Activated CD4-positive, CD25-positive, alpha-beta regulatory T cell treated with anti-CD3 and anti-CD28 coated beads, Interleukin-2, amount 50 U/mL, for 72 hours (primary cell): ENCODE data around the gene SSU72.

Experiments used
- DNase-seq: peaks from one replicate; pipeline ENCODE4 v3.0.0; 2021

The SSU72 gene

DNA sequence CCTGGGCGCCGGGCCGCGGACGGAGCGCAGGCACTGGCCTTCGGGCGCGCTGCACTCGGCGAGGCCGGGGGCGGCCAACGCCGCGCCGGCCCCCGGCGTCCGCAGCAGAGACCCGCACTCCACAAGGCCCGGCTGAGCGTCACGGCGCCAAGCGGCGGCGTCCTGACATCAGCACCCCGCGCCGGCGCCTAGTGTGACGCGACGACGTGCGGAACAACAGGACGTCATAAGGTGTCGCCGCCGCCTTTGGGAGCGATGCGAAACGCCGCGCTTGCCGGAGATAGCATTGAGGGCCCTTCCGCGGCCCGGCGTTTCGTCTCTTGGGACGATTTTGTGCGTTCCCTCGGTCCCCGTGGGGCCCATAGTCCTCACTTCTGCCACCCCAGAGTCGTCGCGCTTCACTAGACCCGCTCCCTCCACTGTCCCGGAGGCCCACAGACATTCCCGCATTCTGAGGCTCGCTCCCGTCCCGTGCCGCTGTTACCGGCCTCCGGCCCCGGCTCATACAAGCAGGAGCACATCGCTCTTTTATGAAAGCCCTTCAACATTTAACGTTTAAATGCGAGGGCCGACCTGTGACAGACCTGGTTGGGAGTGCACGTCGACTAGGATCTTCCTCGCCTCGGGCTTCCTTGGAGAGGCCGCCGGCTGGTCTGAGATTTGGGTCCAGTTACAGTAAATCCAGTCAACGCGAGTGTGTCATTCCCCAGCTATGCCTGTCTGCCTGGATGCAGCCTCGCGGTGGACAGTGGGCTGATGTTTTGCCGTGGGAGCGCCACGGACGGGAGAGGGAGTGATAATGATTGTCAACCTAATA lies at the start of gene SSU72:
Gene SSU72, minus strand, starts transcription at position 143 of the 817 bp plus-strand sequence. CDS start 306 bp downstream, outside the sequence.
- DNase-seq: peak; percentile 92

DNA sequence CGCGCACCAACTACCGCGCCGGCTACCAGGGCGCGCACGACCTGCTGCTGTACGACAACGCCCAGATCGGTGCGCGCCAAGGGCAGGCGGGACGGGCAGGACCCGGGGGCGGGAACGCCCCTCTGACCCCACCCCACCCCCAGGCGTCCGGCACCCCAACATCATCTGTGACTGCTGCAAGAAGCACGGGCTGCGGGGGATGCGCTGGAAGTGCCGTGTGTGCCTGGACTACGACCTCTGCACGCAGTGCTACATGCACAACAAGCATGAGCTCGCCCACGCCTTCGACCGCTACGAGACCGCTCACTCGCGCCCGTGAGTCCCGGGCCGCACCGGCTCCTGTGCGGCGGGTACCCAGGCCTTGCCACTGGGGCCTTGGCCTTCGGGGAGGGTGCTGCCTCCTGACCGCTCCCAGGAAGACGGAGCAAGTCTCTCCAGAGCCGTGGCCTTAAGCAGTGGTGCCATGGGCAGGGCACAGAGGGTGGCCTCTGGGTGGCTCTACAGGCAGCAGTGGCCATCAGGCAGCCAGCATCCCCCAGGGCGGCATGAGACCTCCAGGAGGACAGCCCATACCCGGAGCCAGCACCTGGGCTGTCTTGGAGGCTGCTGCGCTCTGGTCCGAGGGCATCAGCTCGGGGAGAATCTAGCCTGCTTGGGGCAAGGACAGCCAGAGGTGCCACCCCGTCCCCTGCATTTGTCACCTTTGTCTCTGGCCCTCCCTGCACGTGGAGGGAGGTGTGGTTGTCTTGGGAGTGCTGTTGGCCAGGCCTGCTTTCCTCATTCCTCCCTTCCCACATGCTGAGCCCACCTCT lies 49.2 kb upstream of the SSU72 start:
- no peak for DNase-seq

DNA sequence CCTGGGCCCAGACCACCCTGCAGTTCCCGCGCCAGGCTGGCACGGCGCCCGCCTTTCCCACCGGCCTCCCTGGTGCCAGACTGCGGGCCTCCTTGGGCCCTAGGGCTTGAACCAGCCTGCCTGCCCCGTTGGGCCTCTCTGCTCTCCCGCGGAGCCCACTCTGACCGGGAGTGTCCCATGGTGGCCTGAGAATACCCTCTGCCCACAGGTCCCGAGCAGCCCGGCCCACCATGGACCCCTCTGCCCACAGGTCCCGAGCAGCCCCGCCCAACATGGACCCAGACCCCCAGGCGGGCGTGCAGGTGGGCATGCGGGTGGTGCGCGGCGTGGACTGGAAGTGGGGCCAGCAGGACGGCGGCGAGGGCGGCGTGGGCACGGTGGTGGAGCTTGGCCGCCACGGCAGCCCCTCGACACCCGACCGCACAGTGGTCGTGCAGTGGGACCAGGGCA lies 48.5 kb upstream of the SSU72 start:
- no peak for DNase-seq

DNA sequence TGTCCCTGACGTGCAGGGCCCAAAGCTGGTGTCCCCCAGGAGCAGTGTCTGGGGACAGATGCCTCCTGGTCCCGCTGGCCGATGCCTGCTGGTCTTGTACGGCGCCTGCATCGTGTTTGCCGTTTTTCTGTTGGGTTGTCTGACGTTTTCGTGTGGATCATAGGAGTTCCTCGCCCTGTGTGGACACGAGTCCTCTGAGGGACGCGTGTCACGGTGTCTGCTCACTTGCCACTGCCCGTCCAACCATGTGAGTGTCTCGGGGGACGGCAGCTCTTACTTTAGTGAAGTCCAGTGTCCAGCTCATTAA lies 48.1 kb upstream of the SSU72 start:
- no peak for DNase-seq

DNA sequence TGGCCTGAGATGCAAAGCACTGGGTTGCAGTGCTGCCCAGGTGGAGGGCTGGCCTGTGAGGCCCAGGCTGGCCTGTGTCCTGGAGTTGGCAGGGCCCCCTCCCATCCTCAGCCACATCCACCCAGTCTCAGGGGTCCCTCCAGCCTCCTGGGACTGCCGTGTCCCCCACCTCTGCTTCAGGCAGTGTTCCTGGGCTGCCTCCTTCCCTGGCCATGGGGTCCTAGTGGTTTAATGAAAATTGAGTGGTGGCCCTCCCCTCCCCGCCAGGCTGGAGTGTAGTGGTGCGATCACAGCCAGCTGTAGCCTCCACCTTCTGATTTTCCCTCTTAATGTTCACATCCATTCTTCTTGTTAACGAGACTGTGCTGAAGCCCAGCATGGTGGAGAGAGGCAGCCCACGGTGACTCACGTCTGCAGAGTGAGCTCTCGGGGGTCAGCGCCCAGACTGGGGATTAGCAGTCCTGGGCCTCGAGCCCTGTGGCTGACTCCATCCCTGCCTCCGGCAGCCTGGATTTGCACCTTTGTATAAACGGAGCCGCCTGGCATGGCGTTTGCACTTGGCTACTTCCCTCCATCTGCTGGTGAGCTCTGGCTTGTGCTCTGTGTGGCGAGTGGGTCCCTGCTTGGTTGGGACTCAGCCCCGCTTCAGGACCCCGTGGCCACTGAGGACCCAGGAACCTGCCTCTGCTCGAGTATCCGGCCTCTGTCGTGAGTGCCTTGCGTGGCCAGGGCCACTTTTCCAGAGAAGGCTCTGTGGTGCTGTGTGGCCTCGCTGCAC lies 47.5 kb upstream of the SSU72 start:
- DNase-seq: no peak

DNA sequence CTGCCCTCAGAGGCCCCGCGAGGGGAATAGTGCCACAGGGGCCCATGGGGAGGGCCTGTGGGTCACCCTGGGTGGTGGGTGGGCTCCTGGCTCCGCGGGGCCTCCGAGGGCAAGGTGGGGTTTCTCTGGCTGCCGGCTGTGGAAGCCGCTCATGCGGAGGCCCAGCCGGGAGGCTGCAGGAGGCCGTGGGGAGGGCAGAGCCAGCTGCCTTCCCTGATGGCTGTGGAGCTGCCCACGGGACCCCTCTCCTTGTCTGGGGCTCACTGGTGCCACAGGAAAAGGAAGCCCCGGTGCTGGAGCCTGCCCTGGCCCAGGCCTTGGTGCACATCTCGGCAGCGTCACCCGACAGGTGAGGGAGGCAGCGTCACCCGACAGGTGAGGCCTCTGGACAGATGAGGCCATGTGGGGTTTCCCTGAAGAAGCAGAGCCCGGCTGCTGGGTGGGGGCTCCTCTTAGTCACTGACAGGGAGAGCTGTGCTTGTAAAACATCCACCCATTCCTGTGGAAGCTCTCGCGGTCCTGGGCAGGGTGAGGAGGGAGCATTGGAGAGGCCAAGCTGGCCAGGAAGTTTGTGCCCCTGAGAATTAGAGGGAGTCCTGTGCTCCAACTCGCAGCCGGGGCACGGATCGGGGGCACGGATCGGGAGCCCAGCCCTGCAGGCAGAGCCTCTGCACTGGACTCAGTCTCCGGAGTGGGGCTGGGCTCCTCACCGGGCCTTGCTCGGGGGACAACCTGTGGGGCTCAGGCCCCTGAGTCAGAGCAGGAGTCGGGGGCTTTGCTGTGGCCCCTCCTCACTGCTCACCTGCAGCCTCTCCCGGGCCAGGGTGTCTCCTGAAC lies 46.7 kb upstream of the SSU72 start:
- DNase-seq: no peak

DNA sequence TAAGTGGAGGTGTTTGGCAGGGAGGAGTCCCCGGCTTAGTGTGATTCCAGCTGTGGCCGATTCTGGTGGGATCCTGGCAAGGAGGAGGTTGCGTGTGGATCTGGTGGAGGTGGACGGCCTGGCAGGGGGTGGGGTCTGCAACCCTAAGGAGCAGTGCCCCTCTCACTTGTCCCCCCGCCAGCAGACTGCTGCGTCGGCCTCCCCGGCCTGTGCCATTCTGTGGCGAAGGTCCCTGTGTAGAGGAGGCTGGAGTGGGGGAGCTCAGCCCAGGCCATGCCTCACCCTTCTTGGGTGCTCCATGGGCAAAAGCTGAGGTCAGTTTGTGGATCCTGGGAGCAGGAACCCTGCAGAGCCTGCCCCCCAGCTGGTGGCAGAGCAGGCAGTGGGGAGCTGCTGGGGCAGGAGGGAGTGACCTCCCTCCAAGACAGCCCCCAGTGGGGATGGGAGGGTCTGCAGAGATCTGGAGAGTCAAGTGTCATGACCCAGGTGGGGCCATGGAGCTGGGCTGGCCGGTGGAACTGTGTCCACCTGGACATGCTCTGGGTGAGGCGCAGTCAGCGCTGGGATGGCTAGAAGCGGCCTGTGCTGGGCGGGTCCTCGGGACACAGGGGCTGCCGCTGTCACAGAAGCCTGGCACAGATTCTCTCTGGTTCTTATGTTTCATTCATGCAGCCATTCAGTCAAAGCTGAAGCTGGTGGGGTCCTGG lies 45.9 kb upstream of the SSU72 start:
- no peak for DNase-seq

DNA sequence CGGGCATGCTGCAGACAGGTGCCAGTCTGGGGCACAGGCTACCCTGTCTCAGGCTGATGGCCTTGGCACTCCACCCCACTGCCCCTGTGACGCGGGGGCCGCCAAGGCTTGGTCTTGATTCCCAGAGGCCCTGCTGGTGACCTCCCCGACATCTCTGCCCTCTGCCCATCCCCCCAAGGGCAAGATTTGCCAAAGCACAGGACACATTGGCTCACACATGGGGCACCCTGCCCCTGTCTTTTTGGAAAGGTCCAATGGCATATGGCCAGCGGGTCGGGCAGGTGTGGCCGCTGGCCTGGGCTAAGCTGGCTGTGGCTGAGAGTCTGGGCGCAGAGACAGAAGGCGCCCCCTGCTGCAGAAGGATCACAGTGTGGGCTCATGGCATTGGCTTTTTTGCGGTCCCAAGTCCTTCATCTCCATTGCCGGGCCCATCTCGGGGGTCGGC lies 45.3 kb upstream of the SSU72 start:
- DNase-seq: no peak

DNA sequence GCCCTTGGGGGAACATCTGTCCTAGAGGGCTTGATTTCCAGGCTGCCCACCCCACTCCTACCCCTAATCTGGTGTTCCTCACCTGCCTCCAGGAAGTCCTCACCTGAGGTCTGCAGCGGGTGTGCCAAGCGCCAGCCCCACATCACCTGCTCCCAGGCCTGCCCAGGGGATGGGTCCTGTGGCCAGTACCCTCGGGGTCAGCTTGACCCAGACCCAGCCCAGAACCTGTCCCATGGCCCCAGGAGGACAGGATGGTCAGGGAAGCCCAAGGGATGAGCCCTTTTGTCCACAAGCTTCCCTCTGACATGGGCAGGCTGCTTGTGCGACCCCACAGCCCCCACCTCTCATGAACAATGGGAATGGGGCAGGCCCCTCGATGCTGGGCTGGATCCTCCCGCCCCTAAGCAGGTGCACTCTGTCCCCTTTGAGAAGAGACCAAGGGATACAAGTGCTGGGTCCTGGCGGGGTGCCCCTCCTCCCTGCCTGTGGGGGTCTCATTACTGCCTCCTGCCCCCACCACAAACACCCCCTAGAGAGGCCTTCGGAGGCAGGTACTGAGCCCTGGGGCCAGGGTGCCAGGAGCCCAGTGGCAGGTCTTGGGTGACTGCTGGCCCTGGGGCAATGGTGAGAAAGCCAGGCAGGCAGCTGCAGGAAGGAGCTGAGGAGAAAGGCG lies 43.9 kb upstream of the SSU72 start:
- DNase-seq: no peak

DNA sequence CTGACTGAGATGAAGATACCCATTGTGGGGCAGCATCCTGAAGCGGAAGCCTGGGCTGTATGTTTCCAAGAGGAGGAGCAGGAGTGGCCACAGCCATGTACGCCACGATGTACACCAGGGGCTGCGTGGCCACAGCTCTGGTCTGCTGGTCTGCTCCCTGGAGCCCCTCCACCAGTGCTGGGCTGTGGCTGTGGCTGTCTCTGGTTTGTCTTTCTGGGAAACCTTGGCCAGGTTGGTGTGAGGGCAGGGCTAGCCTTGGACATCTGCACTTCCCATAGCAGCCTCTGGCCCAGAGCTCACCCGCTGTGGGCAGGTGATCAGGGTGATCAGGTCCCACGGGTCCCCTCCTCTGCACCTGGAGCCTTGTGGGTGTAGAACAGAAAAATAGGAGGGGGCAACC lies 43.3 kb upstream of the SSU72 start:
- DNase-seq: no peak

DNA sequence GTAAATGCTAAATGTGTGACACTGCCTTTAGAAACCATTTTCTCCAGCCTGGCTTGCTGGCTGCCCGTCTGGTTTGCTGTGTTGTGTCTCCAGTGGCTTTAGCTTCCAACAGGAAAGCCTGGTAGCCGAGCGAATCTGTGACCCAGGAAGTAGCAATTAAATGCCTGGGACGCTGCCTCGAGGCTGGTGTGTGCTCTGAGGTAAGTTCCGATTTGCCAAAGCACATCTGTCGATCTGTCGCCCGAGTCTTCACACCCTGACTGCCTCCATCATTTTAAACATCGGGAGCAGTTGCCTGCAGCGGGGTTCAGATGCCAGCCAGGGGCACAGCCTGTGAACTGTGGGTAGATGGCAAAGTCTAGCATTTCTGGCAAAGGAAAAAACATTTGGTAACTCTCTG lies 42.9 kb upstream of the SSU72 start:
- DNase-seq: peak; percentile 27

DNA sequence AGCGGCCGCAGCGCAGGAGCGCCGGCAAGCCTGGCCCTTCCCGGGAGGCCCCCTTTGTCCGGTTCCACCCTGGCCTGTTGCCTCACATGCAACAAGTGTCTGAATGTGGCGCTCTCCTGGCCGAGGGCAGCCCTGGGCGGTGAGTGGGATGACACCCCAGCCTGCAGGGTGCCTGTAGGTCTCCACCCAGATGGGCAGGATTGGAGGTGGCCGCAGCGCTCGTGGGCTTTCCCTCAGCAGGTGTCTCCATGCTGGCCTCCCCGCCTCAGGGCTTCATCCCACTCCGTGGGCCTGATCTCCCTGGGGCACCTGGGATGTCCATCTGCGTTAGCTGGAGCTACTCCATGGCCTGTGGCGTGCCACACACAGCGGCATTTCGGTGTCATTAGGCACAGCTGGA lies 42.2 kb upstream of the SSU72 start:
- DNase-seq: peak; percentile 30

DNA sequence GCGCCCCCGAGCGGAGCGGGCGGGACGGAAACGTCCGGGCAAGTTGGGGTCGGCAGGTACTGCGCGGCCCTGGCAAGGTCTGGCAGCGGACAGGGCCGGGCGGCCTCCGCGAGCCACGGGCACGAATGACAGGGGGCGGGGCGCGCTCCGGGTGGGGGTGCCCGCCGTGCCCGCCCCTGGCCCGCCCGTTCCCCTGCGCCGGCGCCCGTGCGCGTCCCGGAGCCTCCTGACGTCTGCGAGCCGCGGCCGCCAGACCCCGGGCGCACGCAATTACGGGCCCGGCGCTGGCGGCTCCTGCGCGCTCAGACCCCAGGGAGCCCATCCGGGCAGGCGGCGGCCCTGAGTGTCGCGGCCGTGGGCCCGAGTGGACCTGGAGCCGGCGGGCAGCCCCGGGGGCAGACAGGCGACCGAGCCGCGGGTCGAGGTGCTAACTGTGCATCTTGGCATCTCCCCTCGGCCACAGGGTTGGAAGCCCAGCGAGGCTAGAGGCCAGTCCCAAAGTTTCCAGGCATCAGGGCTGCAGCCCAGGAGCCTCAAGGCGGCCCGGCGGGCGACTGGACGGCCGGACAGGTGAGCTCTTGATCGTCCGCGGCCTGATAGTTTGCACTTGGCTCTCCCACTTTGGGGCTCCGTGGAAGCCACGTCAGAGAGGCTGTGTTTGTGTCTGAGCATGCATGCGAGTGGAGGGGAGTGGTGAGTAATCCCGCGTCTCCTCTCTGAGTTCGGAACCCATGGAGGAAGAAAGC lies 41.6 kb upstream of the SSU72 start:
- DNase-seq: peak; percentile 55

DNA sequence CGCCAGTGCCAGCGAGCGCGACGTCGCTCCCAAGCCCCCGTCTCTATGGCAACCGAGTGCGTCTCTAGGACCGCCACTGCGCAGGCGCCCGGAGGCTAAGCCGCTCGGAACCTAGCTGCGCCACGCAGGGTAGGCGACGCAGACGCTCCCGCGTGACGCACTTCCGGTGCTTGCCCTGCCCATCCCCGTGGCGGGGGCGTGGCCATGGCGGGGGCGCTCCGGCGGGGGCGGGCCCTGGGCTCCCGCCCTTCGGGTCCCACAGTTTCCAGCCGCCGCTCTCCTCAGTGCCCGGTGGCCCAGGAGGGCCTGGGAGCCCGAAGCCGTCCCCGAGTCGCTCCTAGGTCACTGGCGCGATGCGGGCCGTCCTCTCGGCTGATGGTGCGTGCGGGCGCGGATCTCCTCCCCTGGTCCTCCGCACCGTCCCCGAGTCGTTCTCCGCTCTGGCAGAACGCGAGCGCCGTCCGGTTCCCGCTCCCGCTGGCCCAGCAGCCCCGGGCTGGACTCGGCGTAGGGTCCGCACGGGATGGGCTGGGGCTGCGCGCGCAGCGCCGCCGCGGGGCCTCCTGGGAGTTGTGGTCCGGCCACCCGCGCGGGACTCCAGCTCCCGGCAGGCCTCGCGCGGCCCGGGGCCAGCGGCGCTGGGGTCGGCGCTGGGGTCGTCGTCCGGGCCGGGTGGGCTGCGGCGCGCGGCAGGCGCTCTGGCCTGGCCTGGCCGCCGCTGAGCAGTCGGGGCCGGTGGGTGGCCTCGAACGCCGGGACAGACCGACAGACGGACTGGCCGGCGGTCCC lies 40.8 kb upstream of the SSU72 start, which contains the start of gene MIB2:
Gene MIB2, plus strand, starts transcription at position 245 of the 789 bp plus-strand sequence. CDS start 7,953 bp downstream, outside the sequence.
- DNase-seq: peak; percentile 98

DNA sequence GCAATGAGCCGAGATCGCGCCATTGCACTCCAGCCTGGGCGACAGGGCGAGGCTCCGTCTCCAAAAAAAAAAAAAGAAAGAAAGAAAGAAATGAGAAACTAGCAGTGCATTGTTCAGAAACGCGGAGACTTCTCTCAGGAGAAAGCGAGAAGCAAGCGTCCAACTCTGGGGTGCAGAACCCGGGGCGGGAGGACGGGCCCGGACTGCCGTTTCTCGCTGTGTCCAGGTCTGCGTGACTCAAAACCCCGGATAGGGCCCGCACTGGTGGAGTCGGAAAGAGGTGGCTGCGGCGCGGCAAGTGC lies 40.2 kb upstream of the SSU72 start:
- no peak for DNase-seq

DNA sequence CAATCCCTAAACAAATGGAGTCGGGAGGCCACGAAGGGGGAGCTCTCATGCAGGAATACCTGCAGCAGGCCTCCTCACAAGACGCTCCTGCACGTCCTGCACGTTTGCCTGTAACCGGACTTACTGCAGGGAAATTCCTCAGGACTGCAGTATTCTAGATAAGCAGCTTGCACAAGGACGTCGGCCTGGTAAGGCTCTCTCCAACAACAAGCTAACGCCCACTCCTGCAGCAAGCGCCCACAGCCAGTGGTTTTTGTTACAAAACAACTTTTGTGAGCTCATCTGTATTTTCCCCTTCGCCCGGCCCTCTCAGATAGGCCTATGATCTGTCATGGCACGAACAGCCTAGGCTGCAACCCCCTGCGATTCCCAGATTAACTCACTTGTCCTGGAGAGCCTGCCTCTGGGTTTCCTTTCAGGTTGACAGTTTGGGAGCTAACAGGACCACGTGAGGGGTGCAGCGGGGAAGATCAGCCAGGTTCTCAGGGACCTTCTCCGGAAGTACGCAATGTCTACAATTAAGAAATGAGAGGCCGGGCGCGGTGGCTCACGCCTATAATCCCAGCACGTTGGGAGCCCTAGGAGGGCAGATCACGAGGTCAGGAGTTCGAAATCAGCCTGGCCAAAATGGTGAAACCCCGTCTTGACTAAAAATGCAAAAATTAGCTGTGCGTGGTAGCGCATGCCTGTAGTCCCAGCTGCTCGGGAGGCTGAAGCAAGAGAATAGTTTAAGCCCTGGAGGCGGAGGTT lies 39.7 kb upstream of the SSU72 start:
- DNase-seq: peak; percentile 43

DNA sequence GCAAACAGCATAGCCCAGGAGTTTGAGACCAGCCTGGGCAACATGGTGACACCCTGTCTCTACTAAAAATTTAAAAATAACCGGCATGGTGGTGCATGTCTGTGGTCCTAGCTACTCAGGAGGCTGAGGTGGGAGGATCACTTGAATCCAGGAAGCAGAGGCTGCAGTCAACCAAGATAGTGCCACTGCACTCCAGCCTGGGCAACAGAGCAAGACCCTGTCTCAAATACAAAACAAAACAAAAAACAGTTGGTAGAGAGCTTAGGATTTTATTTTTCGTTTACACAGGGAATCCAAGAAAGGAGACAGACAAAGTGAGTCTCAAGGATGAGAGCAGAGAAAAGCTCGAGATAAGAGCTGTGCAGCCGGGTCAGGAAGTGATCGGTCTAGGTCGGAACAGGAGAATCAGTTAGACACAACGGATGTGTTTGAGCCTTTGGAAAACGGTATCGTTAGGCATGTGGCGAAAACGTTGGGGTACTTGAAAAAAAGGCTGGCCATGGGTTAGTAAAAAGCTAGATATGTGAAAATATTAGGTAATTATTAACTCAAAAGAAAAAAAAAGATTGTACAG lies 38.9 kb upstream of the SSU72 start:
- no peak for DNase-seq

DNA sequence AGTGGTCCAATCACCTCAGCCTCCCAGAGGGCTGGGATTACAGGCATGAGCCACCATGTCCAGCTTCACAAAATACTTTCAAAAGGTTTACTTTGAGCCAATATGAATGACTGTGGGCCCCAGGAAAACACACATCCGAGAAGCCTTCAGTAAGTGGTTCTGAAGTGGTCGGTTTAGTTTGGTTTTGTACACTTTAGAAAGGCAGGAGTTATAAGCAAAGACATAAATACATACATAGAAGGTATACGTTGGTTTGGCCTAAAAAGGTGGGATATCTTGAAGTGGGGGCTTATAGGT lies 37.4 kb upstream of the SSU72 start:
- DNase-seq: no peak

DNA sequence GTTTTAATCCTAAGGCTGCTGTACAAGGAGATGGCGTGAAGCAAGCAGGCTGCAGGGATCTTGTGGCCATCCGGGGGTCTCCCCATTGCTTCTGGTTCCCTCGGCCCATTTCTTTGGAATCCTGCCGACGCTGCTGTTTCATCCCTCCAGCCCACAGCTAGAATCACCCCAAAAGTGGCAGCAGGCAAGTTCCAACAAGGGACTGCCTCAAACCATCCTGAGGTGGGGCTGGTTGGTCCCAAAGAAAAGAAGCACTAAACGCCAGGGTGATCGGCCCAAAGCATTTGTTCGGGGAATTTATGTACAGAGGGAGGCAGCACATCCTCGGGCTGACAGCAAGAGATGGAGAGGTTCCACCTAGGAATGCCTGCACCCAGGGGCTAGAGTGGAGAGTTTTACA lies 36.1 kb upstream of the SSU72 start:
- DNase-seq: no peak
